GM18909 (cell line): ENCODE data around the gene ITPR2.
"Not testable (repeated sequence)": the region's sequence is repeated elsewhere in the genome, so short reads cannot be mapped to it uniquely, and the experiment has no call there.

Experiments used
- ATAC-seq: cut with Tn5 transposase; IDR thresholded peaks from one replicate; pipeline ENCODE4 v1.9.1; 2021; ENCODE audit warnings: mild to moderate bottlenecking; ENCODE audit not compliant: unreplicated experiment, poor library complexity

Gene ITPR2

DNA sequence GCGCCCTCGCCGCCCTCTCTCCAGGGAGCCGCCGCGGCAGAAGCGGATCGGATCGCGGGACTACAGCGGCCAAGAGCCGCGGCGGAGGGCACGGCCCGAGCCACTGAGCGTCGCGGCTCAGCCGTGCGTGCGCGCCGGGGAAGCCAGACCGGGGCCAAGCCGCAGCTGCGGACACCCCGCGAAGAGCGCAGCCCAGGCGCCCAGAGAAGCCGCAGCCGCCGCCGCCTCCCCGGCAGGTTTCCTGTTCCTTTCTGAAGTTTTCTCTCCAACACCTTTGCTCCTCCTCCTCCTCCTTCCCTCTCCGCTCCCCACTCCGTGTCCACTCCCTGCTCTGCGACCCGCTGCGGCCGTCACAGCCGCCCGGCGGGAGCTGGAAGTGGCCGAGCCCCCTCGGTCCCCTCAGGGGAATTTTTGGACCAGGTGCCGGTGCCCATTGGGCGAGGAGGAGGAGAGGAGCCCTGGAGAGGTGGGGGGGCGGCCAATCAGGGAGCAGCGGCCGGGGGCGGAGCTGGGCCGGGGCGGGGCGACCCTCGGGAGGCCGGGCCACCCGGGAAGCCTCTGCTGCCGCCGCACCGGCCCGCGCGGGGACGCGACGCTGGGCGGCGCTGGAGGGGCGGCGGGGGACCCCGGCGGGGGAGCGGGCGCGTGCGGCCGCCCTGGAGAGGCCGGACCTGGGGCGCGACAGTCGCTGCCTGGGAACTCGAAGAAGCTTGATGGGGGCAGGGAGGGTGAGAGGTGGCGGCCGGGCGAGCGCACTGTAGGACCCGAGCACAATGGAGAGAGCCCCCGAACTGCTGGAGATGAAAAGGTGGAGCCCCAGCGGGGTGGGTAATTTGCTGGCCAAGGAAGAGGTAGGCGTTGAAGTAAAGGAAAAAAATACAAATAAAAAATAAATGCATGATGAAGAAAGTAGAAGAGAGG is at the start of gene ITPR2:
ITPR2 (minus strand) TSS at position 373 of the 921 bp plus-strand sequence. CDS start 413 bp downstream, outside the sequence.
- ATAC-seq = peak; percentile 74

DNA sequence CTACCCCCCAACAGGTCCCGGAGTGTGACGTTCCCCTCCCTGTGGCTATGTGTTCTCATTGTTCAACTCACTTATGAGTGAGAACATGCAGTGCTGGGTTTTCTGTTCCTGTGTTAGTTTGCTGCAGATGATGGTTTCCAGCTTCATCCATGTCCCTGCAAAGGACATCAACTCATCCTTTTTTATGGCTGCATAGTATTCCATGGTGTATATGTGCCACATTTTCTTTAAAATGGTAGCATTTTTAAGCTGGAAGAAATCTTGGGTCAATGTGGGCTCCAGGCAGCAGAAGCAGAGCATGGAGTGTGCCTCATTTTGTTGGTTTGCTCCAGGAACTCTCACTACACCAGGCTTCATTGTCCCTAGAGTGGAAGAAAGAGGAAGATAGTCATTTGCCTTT is 47.6 kb upstream of the ITPR2 start:
- ATAC-seq = no peak

DNA sequence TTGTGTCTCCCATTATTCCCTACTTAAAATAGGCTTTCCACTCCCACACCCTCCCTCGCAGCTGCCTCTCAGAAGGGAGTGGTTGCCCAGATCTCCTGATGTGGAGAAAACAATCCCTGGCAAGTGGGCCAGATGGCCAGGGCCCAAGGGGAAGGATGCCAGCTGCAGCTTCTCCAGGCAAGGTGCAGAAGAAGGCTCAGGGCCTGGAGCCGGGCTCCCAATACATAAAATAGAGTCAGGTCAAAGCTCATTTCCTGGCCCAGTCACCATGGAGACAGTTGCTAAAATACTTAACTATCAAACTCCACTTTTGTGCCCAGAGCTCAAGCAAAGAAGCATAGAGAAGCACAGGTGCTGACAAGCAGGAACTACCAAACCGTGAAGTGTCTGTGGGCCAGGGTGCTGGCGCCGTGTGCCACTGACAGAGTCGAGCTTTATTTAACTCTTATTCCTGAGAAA is 45.7 kb upstream of the ITPR2 start:
- peak; percentile 71 for ATAC-seq

DNA sequence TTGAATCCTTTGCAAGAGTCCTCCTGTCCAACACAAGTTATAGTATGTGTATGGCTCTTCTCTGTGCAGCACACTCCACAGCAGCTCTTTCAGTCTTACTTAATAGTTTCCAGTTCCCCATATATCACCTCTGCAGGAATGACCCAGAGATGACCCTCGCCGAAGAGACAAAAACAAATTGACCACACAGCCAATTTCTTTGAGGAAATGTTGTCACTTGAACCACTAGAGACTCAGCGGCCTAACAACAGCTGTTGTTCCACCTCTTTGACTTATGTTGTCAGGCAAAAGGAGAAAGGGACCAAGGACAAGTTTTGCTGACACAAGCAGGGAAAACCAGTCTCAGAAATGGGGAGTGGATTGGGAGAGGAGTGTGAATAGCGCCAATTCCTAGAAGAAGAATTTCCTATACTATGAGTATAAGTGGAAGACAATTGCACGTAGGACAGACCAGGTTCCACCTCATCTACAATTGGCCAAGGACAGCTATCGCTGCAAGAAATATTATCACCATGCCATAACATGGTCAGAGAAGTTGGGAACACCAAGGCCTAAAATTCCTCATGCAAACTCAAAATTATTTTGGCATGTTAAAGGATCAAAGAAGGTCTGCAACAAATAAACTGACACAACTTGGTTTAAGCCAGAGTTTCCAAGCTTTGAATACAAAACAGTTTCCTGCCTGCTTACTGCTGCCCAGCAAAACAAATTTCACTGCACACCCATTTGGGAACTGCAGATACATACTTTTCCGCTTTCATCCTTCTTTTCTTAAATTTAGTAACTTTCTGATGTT is 41.7 kb upstream of the ITPR2 start:
- peak; percentile 79 for ATAC-seq

DNA sequence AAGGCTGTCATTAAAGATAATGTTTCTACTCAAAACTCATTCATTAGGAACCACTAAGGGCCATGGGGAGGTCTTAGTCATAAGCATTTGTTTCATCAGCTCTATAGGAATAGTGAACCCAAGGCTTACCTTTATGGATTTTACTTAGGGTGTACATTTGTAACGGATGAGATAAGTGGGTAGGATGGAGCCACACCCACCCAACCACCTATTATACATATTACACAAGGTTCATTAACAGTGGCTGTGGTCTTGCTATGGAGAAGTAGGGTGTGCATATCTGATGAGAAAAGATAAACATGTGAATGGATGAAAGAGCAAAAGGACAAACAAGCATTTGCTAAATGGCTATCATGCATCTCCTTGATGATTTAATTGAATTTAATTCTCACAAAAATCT is 39.6 kb upstream of the ITPR2 start:
- ATAC-seq = no peak

DNA sequence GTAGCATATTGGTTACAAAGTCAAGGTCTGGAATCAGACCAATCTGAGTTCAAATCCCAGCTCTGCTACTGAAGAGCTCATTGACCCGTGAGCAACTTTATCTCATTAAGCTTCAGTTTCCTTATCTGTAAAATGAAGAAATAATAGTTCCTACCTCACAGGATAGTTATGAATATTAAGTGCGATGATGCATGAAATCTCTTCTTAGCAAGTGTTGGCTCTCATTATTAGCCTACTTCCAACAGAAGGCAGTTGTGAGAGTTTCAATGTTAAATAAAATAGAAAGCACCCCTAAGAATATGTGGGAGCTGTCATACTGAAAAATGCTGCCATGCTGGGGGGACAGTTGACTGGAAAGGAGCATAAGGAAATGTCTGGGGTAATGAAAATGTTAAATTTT is 39.0 kb upstream of the ITPR2 start:
- ATAC-seq = no peak

DNA sequence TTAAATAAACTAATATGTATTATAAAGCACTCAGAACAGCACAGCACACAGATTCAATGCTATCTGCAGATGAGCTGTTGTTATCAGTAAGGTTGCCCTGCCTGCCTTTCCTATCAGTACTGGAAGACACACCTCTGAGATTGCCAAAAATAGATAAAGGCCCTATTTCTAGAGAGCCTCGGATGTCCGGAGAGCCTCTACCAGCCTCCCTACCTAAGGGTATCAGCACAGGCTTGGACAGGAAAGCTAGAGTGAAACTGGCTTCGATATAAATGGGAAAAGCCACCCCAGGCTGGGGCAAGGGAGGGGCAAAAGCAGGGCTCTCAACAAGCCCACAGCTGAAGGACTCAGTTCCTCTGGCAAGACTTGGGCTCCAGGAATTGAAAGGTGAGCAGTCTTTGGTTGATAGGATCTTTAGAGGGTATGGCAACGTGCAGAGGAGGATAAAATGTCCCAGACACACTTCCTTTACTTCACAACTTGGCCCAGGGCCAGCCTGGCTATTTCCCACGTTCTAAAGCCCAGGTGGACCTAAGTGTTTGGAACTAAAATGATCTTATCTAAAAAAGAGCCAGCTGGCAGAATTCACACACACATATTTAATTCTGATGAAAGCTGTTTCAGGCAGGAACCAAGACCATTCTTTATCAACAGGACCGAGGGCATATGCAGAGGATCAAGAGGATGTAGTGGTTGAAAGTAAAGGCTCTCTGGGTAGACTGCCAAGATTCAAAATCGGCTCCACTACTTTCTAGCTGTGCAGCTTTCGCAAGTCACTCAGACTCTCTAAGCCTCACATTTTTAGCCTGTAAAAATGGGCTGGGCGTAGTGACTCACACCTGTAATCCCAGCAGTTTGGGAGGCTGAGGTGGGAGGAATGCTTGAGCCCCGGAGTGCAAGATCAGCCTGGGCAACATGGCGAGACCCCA is 37.8 kb upstream of the ITPR2 start:
- no peak for ATAC-seq

DNA sequence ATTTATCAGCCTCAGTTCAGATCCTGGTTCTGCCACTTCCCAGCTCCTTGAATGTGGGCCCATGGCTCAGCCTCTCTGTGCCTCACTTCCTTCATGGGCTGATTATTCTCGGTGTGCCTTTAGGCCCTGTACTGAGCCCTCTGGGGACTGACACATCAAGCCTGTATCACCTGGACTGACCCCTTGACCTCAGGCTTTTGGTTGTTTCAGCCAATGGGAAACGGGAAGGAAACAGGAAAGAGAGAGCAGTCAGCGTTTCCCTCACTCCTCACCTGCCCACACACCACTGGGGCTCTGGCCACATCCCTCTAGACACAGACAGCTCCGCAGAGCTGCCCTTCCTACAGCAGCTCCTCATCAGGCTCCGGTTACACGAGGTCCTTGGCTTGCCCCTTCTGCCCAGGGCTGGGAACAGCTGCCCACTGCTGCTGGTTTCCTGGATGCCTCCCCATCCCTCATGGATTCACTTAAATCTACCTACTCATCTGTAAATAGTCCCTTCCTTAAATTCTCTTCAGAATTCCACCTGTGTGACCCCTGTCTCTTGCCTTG is 37.0 kb upstream of the ITPR2 start:
- no peak for ATAC-seq

DNA sequence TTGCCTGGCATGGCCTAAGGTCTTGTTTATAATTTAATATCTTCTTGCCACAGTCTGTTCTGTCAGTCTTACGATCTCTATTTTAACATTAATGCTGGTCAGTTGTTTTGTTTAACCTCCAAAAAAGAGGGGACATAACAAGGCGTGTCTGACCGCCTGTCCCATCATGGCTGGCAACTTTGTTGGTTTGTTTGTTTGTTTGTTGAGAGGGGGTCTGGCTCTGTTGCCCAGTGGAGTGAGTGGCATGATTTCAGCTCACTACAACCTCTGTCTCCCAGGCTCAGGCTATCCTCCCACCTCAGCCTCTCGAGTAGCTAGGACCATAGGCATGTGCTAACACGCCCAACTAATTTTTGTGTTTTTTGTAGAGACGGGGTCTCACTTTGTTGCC is 36.1 kb upstream of the ITPR2 start:
- ATAC-seq = no peak

DNA sequence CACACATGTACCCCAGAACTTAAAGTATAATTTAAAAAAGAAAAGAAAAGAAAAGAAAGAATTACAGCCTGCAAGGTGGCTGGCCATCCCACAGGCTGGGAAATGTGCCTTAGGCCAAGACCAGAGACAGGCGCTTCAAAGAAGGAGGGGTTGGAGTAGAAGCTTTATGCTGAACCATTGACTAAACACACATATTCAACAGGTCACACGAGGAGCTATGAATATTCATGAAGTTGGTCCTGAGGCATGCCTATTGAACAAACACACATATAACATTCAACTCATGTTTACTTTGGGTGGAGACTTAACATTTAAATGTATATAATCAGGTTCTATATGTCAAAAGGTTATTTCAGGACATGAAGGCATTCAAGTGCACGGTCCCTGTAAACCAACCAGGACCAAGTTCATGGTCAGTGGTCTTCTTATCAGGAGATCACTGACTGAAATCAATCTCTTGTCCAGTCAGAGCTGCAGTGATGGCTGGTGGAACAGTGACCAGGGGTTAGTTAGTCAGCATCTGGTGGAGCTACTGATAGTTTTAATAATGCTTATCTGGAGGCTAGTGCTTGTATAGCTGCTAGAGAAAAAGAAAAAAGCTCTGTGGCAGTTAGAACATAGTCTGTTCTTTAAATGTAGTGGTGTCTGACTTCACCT is 35.6 kb upstream of the ITPR2 start:
- ATAC-seq = no peak

DNA sequence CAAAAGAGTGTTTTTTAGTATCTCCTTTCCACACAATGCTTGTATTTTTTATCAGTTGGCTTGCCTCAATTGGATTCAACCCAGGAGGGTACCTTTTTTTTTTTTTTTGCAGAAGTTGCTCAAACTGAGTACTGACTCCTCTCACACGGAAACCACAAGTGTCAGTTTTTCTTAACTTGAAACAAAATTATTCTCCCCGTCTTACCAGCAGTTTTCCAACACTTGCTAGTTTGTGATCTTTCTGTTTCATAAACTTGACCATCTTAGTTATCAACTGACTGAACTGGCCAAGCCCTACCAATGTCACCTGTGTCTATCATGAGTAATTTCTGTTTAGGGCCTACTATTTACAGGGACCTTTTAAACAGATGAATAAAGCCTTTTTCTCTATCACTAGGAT is 34.1 kb upstream of the ITPR2 start:
- ATAC-seq = peak; percentile 71

DNA sequence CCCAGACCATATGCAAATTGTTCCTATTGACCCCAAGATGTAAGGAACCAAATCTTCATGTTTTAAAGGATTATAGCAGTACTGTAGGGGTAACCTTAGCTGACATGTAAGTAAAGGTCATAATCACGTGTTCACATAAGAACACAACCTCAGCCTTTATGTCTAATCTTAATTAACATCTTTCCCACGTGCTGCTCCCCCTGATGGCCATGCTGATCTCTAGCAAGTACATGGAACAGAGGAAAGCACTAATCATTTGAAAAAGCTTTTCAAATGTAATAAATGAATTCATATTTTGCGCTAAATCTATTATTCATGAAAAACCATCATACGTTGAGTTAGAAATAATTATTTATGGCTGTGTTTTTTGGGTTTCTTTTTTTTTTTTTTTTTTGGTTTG is 30.5 kb upstream of the ITPR2 start:
- no peak for ATAC-seq

DNA sequence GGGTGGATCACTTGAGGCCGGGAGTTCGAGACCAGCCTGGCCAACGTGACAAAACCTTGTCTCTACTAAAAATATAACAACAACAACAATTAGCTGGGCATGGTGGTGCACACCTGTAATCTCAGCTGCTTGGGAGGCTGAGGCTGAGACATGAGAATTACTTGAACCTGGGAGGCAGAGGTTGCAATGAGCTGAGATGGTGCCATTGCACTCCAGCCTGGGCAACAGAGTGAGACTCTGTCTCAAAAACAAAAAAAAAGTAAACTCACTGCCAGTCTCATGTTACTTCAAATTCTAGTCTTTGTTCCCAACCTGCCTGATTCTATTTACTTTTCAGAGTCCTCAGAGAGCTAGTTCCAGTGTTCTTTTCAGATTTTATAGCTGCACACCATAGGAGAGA is 29.8 kb upstream of the ITPR2 start:
- not testable (repeated sequence) for ATAC-seq

DNA sequence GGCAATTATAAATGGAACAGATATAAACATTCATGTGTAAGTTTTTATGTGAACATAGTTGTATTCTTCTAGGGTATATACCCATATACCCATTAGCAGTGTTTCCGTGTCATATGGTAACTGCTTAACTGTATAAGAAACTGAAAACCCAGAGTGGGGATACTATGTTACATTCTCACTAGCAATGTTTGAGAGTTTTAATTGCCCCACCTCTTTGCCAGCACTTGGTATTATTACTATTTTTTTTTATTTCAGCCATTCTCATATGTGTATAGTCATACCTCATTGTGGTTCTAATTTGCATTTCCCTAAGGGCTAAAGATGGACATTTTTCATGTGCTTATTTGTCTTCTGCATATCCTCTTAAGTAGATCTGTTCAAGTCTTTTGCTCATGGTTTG is 28.7 kb upstream of the ITPR2 start:
- ATAC-seq = no peak

DNA sequence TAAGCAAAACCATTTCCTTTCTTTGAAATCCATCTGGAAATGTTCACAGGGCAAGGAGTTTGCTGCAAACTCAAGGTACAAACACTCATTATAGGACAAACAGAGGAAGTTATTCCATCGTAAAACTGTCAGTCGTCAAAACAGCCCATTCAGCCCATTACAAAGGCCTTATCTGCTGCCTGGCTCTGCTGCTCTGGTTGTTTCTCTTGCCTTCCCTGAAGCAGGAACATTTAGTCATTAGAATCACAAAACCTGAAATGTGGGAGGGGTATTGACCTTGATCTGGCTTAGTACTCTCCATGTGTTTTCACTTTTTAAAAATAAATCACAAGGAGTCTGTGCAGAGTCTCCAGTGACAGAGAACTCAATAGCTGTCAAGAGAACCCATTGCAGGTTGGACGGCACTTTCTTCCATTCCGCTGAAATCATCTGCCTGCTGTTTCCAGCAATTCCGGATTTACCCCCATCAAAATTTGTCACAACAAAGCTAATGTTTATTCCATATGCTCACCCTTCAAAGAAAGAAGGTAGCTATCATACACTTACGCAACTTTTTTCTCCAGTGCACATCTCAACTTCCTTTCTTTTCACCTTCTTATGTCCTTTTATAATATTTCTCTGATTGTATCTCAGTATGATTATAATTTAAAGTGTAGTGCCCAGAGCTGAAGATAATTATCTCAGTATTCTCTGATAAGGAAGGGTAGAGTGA is 24.6 kb upstream of the ITPR2 start:
- ATAC-seq = no peak

DNA sequence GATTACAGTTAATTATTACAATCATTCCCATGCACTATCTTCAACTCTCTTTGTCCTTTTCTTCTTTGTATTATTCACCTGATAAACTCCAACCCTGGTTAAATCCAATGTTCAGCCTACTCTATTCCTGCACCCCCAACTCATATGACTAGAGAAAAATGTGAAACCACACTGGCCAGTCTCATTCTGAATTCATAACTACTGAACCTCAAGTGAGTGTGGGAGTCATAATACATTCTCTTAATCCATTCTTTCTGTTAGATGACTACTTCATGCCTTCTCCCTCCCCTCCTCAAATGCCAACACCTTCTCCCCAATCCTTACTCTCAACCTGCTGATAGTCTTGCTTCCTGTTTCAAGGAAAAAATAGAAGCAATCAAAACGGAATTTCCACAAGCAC is 22.3 kb upstream of the ITPR2 start:
- no peak for ATAC-seq

DNA sequence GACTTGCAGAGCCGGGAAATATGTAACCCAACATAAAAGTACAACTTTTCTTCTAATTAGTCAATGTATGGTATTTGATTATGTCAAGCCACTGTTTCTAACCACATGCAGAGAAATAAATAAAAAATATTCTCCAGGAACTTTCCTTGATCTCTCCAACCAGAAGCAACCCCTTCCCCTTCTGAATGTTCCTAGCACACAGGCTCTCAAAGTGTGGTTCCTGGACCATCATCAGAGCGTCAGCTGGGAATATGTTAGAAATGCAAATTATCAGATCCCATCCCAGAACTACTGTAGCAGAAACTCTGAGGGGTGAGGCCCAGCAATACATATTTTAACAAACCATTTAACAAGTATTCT is 21.0 kb upstream of the ITPR2 start:
- peak; percentile 12 for ATAC-seq

DNA sequence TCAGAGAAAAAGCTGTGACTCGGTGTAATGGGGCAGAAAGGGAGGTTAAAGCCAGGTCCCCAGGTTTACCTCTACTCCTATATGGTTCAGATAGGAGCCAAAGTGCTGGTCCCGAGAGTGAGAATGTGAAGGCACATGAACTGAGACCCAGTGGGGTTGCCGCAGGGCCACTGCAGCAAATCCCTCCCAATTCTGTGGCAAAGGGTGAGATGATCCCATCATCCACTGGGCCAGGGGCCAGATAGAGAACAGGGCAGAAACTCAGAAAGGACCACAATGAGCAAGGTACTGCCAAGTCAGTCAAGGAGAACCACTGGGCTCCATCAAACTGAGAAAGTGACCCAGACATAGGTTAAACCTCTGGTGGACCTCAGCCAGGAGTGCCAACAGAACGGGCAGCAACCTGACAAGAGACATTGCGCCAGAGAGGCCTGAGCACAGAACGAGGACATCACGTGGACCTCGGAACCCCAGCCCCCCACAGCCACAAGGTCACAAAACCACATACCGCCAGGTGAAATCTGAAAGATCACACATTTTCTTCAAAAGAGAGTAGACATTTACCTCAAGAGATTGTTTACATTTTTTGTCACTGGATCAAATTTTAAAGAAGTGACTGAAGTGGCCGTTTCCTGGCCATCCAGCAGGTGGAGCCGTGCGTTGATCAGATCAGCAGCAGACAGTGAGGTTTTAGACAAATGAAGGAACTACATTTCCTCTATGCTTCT is 20.5 kb upstream of the ITPR2 start:
- peak; percentile 78 for ATAC-seq
